SK-N-SH (cell line): Measurements from ENCODE around the gene IL15.

ENCODE experiments used
- EZH2phosphoT487 ChIP-seq: fragments of 200-600 bp; sonication (generic); IDR thresholded peaks from 2 replicates; pipeline ENCODE4 v1.6.1; 2017; ENCODE audit warnings: low read depth, mixed run types, mild to moderate bottlenecking, antibody characterized with exemption, moderate library complexity, borderline replicate concordance
- FOXJ3 ChIP-seq: sonication (generic); formaldehyde crosslinking; IDR thresholded peaks from 2 replicates; pipeline ENCODE4 v1.5.1; 2020; ENCODE audit warnings: mild to moderate bottlenecking, missing genetic modification reagents
- GABPA ChIP-seq: IDR thresholded peaks from 2 replicates; pipeline ENCODE4 v1.4.0; 2012; ENCODE audit warnings: low read depth, mild to moderate bottlenecking
- MXI1 ChIP-seq: IDR thresholded peaks from 2 replicates; pipeline ENCODE4 v1.6.1; 2012; ENCODE audit warnings: mild to moderate bottlenecking, low read depth, low read length, improper control_type of control experiment
- RCOR1 ChIP-seq: fragments of 150-350 bp; IDR thresholded peaks from 2 replicates; pipeline ENCODE4 v1.6.1; 2017; ENCODE audit warnings: antibody characterized with exemption, low read length
- TAF1 ChIP-seq: IDR thresholded peaks from 2 replicates; pipeline ENCODE4 v1.6.1; 2012; ENCODE audit warnings: low read depth, mild to moderate bottlenecking, low read length, moderate library complexity, borderline replicate concordance
- TEAD4 ChIP-seq: IDR thresholded peaks from 2 replicates; pipeline ENCODE4 v1.4.0; 2012; ENCODE audit warnings: mild to moderate bottlenecking, borderline replicate concordance; ENCODE audit not compliant: insufficient read depth
- TF ChIP-seq, protein P1 (sequence below): fragments of 200-600 bp; sonication (generic); IDR thresholded peaks from 2 replicates; pipeline ENCODE4 v1.6.1; 2017; ENCODE audit warnings: antibody characterized with exemption, mild to moderate bottlenecking, moderate library complexity
- TF ChIP-seq, protein P2 (sequence below): IDR thresholded peaks from 2 replicates; pipeline ENCODE4 v1.4.0; 2012; ENCODE audit warnings: low read depth
- TF ChIP-seq, protein P3 (sequence below): fragments of 150-350 bp; IDR thresholded peaks from 2 replicates; pipeline ENCODE4 v1.6.1; 2017; ENCODE audit warnings: antibody characterized with exemption, low read length, low read depth, borderline replicate concordance

DNA sequence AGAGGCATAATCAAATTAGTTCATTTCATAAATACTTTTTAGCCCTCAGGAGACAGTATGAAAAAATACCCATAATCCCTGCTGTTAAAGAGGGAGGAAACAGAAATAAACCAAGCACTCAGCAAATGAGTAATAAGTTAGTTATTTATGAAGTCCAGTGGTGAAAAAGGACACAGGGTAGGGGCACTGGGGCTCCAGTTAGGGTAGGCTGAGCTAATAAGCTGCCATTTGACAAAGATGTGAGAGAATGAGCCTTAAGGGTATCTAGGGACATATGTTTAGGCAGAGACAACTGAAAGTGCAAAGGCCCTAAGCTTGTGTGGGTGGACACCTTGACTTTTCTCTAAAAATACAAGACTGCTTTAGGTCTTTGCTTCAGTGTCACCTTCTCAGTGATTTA, 94.4 kb downstream of the IL15 start:
- TF ChIP-seq, protein P1, sequence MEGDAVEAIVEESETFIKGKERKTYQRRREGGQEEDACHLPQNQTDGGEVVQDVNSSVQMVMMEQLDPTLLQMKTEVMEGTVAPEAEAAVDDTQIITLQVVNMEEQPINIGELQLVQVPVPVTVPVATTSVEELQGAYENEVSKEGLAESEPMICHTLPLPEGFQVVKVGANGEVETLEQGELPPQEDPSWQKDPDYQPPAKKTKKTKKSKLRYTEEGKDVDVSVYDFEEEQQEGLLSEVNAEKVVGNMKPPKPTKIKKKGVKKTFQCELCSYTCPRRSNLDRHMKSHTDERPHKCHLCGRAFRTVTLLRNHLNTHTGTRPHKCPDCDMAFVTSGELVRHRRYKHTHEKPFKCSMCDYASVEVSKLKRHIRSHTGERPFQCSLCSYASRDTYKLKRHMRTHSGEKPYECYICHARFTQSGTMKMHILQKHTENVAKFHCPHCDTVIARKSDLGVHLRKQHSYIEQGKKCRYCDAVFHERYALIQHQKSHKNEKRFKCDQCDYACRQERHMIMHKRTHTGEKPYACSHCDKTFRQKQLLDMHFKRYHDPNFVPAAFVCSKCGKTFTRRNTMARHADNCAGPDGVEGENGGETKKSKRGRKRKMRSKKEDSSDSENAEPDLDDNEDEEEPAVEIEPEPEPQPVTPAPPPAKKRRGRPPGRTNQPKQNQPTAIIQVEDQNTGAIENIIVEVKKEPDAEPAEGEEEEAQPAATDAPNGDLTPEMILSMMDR = no peak
- TF ChIP-seq, protein P2, sequence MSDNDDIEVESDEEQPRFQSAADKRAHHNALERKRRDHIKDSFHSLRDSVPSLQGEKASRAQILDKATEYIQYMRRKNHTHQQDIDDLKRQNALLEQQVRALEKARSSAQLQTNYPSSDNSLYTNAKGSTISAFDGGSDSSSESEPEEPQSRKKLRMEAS = no peak
- TF ChIP-seq TAF1 = no peak
- TF ChIP-seq TEAD4 = no peak
- no peak for TF ChIP-seq EZH2phosphoT487
- no peak for TF ChIP-seq GABPA
- no peak for TF ChIP-seq FOXJ3 (CRISPR knock-in tag)
- TF ChIP-seq, protein P3, sequence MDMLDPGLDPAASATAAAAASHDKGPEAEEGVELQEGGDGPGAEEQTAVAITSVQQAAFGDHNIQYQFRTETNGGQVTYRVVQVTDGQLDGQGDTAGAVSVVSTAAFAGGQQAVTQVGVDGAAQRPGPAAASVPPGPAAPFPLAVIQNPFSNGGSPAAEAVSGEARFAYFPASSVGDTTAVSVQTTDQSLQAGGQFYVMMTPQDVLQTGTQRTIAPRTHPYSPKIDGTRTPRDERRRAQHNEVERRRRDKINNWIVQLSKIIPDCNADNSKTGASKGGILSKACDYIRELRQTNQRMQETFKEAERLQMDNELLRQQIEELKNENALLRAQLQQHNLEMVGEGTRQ = no peak
- no peak for TF ChIP-seq MXI1
- TF ChIP-seq RCOR1 = no peak
